Liver (tissue), 3 donors: ENCODE measurements around the gene OR10A4.

ENCODE experiments used
- EGR1 ChIP-seq, 2 donors: IDR thresholded peaks; 2 replicates each; pipeline ENCODE4 v1.6.1; 2016 to 2018; ENCODE audit warnings: antibody characterized with exemption in 2 of 2, low read depth in 2 of 2
- GABPA ChIP-seq, 2 donors: IDR thresholded peaks in 1 of 2; conservative IDR thresholded peaks in 1 of 2; 2 replicates each; pipeline ENCODE4 v1.6.1; 2016; ENCODE audit warnings: antibody characterized with exemption in 2 of 2, mild to moderate bottlenecking in 1 of 2, moderate library complexity in 1 of 2
- HNF4A ChIP-seq, 2 donors: conservative IDR thresholded peaks; 2 replicates each; pipeline ENCODE4 v1.6.1; 2016; ENCODE audit warnings: antibody characterized with exemption in 2 of 2, mild to moderate bottlenecking in 2 of 2
- HNF4G ChIP-seq: IDR thresholded peaks from 2 replicates; pipeline ENCODE4 v1.6.1; 2016; ENCODE audit warnings: antibody characterized with exemption
- RAD21 ChIP-seq, 2 donors: IDR thresholded peaks; 2 replicates each; pipeline ENCODE4 v1.6.1; 2016; ENCODE audit warnings: antibody characterized with exemption in 2 of 2, mild to moderate bottlenecking in 2 of 2
- RXRA ChIP-seq, 2 donors: IDR thresholded peaks; 2 replicates each; pipeline ENCODE4 v1.6.1; 2017 to 2018; ENCODE audit warnings: antibody characterized with exemption in 2 of 2, mild to moderate bottlenecking in 1 of 2
- TAF1 ChIP-seq: conservative IDR thresholded peaks from 2 replicates; pipeline ENCODE4 v1.6.1; 2016; ENCODE audit warnings: antibody characterized with exemption, mild to moderate bottlenecking
- YY1 ChIP-seq: IDR thresholded peaks from 2 replicates; pipeline ENCODE4 v1.6.1; 2016; ENCODE audit warnings: antibody characterized with exemption, mild to moderate bottlenecking
- TF ChIP-seq, protein P1 (sequence below): fragments of 150-350 bp; IDR thresholded peaks from 2 replicates; pipeline ENCODE4 v1.5.1; 2017; ENCODE audit warnings: improper control_type of control experiment, low read depth, low read length; ENCODE audit not compliant: missing input control
- TF ChIP-seq, protein P2 (sequence below): IDR thresholded peaks from 2 replicates; pipeline ENCODE4 v1.6.1; 2016; ENCODE audit warnings: antibody characterized with exemption
- TF ChIP-seq, protein P3 (sequence below): IDR thresholded peaks from 2 replicates; pipeline ENCODE4 v1.6.1; 2016; ENCODE audit warnings: antibody characterized with exemption
- TF ChIP-seq, protein P4 (sequence below): IDR thresholded peaks from 2 replicates; pipeline ENCODE4 v1.6.1; 2016; ENCODE audit warnings: antibody characterized with exemption
- TF ChIP-seq, protein P5 (sequence below): IDR thresholded peaks from 2 replicates; pipeline ENCODE4 v1.6.1; 2016; ENCODE audit warnings: antibody characterized with exemption, mild to moderate bottlenecking
- donor health status: healthy.
- donor health status: healthy.

DNA sequence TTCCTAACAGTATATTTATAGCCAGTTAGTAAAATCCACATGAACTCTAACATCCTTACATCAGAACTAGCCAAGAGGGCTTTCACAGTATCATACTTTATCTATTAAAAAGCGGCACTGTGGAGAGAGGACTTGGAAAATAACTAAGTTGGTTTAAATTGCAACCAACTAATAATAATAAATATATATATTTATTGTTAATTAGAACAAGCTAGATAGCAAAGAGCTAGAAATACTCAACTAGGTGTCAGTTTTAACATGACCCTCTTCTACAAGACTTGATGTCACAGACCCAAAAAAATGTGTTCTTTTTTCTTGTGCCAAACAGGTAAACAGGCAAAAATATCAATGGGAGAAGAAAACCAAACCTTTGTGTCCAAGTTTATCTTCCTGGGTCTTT is 44.3 kb downstream of the OR10A4 start, which contains the start of gene OR2D3:
- TF ChIP-seq, protein P1, sequence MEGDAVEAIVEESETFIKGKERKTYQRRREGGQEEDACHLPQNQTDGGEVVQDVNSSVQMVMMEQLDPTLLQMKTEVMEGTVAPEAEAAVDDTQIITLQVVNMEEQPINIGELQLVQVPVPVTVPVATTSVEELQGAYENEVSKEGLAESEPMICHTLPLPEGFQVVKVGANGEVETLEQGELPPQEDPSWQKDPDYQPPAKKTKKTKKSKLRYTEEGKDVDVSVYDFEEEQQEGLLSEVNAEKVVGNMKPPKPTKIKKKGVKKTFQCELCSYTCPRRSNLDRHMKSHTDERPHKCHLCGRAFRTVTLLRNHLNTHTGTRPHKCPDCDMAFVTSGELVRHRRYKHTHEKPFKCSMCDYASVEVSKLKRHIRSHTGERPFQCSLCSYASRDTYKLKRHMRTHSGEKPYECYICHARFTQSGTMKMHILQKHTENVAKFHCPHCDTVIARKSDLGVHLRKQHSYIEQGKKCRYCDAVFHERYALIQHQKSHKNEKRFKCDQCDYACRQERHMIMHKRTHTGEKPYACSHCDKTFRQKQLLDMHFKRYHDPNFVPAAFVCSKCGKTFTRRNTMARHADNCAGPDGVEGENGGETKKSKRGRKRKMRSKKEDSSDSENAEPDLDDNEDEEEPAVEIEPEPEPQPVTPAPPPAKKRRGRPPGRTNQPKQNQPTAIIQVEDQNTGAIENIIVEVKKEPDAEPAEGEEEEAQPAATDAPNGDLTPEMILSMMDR: no peak
- TF ChIP-seq, protein P2, sequence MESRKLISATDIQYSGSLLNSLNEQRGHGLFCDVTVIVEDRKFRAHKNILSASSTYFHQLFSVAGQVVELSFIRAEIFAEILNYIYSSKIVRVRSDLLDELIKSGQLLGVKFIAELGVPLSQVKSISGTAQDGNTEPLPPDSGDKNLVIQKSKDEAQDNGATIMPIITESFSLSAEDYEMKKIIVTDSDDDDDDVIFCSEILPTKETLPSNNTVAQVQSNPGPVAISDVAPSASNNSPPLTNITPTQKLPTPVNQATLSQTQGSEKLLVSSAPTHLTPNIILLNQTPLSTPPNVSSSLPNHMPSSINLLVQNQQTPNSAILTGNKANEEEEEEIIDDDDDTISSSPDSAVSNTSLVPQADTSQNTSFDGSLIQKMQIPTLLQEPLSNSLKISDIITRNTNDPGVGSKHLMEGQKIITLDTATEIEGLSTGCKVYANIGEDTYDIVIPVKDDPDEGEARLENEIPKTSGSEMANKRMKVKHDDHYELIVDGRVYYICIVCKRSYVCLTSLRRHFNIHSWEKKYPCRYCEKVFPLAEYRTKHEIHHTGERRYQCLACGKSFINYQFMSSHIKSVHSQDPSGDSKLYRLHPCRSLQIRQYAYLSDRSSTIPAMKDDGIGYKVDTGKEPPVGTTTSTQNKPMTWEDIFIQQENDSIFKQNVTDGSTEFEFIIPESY: no peak
- TF ChIP-seq, protein P3, sequence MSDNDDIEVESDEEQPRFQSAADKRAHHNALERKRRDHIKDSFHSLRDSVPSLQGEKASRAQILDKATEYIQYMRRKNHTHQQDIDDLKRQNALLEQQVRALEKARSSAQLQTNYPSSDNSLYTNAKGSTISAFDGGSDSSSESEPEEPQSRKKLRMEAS: no peak
- TF ChIP-seq HNF4G (no peak), RXRA (IDR thresholded peaks at IDR 0.05) (no peak), HNF4A (conservative IDR thresholded peaks at IDR 0.05) (no peak), RAD21 (IDR thresholded peaks at IDR 0.05) (no peak), EGR1 (IDR thresholded peaks at IDR 0.05; ENCODE audit: low read depth in 2 of 2) (no peak), TAF1 (no peak), GABPA (IDR thresholded peaks at IDR 0.05 in 1 of 2, conservative IDR thresholded peaks at IDR 0.05 in 1 of 2) (no peak), YY1 (no peak)
- TF ChIP-seq, protein P4, sequence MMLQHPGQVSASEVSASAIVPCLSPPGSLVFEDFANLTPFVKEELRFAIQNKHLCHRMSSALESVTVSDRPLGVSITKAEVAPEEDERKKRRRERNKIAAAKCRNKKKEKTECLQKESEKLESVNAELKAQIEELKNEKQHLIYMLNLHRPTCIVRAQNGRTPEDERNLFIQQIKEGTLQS: no peak
- TF ChIP-seq, protein P5, sequence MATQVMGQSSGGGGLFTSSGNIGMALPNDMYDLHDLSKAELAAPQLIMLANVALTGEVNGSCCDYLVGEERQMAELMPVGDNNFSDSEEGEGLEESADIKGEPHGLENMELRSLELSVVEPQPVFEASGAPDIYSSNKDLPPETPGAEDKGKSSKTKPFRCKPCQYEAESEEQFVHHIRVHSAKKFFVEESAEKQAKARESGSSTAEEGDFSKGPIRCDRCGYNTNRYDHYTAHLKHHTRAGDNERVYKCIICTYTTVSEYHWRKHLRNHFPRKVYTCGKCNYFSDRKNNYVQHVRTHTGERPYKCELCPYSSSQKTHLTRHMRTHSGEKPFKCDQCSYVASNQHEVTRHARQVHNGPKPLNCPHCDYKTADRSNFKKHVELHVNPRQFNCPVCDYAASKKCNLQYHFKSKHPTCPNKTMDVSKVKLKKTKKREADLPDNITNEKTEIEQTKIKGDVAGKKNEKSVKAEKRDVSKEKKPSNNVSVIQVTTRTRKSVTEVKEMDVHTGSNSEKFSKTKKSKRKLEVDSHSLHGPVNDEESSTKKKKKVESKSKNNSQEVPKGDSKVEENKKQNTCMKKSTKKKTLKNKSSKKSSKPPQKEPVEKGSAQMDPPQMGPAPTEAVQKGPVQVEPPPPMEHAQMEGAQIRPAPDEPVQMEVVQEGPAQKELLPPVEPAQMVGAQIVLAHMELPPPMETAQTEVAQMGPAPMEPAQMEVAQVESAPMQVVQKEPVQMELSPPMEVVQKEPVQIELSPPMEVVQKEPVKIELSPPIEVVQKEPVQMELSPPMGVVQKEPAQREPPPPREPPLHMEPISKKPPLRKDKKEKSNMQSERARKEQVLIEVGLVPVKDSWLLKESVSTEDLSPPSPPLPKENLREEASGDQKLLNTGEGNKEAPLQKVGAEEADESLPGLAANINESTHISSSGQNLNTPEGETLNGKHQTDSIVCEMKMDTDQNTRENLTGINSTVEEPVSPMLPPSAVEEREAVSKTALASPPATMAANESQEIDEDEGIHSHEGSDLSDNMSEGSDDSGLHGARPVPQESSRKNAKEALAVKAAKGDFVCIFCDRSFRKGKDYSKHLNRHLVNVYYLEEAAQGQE: no peak
